Anterior cingulate cortex (tissue), 58 donors: ENCODE data around the gene LHX2.
"Not testable (repeated sequence)": the region's sequence is repeated elsewhere in the genome, so short reads cannot be mapped to it uniquely, and the experiment has no call there.

Experiments
- DNase-seq, 58 donors: peaks; one replicate each; lab custom pipeline; 2025; lab: John Stamatoyannopoulos, UW

LHX2 gene

GRCh38 chr9:124011460-124012301 is at the start of gene LHX2:
Gene LHX2 (plus strand): TSS chr9:124011768. CDS start chr9:124012349, 581 bp downstream.
- peak in 53 of 58 donors; percentile 37 to 95 (median 78) for DNase-seq

GRCh38 chr9:123964761-123965160 is 46.8 kb upstream of the LHX2 start:
- DNase-seq: no peak

DNA sequence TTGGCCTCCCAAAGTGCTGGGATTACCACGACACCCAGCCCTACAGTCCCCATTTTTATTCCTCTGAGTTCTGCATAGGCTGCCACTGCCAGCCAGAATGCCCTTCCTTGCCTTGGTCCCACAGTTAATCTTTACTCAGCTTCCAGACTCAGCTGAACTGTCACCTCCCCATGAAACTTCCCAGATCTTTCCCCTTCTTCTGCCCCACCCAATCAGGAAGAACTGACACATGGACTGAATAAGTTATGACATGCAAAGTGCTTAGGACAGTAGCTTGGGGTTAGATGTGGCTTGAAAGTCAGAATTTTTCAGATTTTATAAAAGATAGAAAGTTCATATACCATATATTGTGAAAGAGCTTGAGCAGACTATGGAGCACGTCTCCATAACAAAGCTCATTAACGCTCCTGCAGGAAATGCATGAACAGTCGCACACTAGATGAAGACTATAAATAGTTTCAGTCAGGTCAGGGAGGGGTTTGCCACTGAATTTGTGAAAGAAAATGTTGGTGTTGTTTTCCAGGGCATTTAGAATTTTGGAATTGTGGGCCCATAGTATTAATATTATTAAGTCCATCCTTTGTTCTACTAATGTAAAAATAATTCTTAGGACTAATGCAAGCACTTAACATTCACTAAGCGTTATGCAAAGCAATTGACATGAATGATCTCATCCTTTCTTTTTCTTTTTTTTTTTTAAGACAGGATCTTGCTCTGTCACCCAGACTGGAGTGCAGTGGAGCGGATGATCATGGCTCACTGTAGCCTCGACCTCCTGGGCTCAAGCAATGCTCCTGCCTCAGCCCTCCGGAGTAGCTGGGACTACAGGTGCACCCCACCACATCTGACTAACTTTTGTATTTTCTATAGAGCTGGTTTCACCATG is 45.5 kb upstream of the LHX2 start:
- DNase-seq: no peak

DNA sequence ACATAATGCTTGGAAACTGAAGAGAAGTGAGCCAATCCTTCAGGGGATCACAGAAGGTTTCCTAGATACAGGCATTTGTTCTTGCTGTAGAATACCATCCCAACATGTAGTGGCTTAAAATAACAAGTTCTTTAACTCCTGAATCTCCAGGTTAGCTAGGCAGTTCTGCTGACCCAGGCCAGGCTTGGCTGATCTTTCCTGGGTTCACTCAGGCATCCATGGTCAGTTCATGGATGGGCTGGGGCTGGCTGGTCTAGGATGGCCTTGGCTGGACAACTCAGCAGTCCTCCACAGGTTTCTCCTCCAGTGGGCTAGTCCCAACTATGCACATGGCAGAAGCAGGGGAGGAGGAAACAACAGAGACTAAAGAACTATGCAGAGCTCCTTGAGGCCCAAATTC is 44.2 kb upstream of the LHX2 start:
- DNase-seq: no peak

DNA sequence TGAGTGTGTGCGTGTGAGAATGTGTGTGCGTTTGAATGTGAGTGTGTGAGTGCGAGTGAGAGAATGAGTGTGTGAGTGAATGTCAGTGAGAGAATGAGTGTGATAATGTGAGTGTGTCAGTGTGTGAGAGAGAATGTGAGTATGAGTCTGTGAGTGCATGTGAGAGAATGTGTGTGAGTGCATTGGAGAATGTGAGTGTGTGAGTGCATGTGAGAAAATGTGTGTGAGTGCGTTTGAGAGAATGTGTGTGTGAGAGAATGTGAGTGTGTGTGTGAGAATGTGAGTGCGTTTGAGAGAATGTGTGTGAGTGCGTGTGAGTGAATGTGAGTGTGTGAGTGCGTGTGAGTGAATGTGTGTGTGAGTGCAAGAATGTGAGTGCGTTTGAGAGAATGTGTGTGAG is 39.0 kb upstream of the LHX2 start:
- DNase-seq: no peak

- DNase-seq: no peak
These were observed 37.9 kb upstream of the LHX2 start for GRCh38 chr9:123973590-123974223.

DNA sequence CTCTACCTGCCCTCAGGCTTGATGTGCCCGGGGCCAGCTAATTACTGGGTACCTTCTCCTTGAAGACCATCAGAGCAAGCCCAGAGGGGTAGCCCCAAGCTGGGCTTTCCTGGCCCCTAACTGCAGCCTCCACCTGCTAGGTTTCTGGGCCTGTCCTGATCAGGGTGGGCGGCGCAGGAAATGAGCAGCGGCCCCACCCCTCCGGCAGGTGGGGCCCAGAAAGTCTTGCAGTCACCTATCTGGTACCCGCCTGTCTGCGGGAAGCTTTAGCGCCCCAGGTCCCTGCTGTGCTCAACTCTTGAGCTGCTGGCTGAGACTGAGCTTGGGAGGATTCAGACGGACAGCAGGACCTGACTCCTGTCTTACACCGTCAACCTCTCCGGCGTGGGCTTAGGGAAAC is 37.1 kb upstream of the LHX2 start:
- no peak for DNase-seq

- DNase-seq: peak in 4 of 58 donors; percentile 4 to 31 (median 10)
These were observed 35.7 kb upstream of the LHX2 start for GRCh38 chr9:123975871-123976270.

DNA sequence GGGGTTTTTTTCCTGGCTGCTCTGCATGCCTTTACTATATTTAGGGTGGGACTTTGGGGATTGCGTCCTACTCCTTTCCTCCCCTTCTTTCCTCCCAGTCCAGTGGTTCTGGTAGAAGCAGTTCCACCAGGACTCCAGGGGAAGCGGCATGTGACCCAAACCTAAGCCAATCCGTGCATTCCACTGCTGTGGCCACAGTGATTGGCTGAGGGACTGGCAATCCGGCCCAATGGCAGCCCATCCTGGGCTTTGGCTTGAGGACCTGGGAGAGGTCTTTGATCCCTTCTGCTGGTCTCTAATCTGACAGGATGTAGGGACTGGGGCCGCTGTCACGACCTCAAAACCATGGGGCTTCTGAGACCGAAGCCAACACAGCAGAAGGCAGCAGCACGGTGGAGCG is 35.0 kb upstream of the LHX2 start:
- not testable (repeated sequence) for DNase-seq

DNA sequence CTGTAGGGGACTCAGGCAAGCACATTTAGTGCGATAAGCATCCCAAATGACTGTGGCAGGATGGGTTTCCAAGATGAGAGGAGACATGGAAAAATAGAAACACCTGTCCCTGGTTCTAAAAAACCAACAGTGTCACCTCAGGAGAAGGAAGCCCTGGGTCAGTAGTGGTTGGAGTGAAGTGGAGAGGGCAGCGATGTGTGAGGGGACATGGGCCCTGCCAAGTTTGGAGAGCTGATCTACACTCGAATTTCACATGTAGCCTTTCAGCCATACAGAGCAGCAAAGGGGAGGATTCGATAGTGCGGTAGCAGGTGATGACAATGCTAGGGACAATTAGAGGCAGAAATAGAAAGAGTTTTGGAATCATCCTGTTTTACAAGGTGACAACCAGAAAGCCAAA is 32.6 kb upstream of the LHX2 start:
- DNase-seq: no peak

- no peak for DNase-seq
These were observed 29.0 kb upstream of the LHX2 start for GRCh38 chr9:123982535-123982934.

DNA sequence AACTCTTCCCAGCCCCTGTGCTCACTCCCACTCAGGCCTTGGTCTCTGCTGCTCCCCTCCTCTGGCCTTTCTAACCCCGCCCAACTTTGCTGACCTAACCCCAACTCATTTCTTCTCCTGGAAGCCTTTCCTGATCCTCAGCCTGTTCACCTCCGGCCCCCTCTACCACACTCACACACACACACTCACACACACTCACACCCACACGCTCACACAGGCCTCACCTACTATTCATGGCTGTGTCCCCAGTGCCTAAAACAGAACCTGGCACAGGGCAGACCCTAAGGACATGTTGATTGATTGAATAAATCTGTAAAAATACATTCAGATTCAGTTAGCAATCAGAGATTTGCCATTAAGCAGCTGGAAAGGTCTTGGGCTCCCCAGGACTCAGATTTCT is 28.5 kb upstream of the LHX2 start:
- no peak for DNase-seq

- DNase-seq: no peak
These were observed 26.8 kb upstream of the LHX2 start for GRCh38 chr9:123984802-123985201.

DNA sequence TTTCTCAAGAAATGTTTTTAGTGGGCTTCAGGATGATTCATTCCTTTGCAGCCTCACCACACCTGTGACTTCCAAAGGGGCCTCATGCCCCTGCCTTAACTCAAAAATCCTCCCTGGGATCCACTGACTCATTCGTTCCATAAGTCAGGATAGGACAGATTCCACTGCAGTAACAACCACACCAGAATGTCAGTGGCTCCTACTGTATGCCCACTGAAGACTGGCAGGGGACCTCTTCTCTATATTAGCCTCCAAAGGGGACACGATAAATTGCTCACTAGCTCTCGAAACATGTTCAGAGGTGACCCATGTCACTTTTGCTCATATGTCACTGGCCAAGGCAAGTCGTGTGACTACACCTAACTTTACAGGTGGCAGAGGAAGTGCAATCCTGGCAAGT is 25.7 kb upstream of the LHX2 start:
- DNase-seq: no peak

DNA sequence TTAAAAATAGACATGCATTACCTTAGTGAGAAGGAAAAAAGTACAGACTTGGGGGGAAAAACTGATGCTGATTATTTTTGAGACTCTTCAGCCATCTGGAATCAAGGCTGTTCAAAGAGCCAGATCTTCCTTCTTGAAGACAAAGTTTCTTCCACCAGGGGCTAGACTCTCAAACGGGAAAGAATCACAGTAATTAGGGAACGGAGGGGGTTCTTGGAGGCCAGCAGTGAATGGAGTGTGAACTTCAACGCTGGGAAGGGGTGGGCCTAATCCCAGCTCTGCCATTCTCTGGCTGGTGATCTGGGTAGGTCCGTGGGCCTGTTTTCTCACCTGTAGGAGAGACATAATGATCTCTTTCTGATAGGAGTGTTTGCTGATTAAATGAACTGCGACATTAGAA is 21.1 kb upstream of the LHX2 start:
- no peak for DNase-seq

GRCh38 chr9:123992679-123993078 is 18.9 kb upstream of the LHX2 start:
- not testable (repeated sequence) for DNase-seq

GRCh38 chr9:123996731-123997421 is 14.7 kb upstream of the LHX2 start:
- no peak for DNase-seq

GRCh38 chr9:123997665-123998277 is 13.8 kb upstream of the LHX2 start:
- DNase-seq: peak in 3 of 58 donors; percentile 12 to 30 (median 26)

DNA sequence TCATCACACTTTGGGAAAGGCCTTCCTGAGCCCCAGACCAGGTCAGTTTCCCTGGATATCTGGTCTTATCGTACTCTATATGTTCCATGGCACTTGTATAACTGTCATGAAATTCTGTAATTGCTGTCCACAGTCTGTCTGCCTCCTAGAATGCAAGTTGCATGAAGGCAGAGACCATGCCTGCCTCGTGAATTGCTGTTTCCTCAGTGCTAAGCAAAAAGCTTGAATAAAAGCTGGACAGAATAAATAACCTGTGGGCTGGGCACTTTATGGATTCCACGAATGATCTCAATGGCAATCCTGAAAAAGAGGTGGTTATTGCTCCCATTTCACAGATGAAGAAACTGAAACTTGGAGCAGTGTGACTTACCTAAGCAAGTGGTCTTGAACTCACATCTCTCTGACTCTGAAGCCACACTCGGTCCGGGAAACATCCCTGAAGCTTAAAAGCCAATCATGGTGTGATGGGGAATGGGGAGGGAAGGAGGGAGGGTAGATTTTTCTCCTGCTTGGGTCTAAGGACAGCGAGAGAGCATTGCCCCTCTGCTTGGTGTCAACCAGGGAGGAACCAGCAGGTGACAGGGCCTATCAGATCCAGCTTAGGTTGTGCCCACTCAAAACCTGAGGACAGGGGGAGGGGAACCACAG is 13.2 kb upstream of the LHX2 start:
- no peak for DNase-seq
